GM18498 (cell line): ENCODE results near the gene RASGEF1B.

Source experiments
- ATAC-seq: cut with Tn5 transposase; IDR thresholded peaks from one replicate; pipeline ENCODE4 v1.9.1; 2021; ENCODE audit warnings: mild to moderate bottlenecking, moderate library complexity; ENCODE audit not compliant: unreplicated experiment

RASGEF1B gene

GRCh38 chr4:81471588-81472280 is at the start of gene RASGEF1B:
Gene RASGEF1B (minus strand): TSS chr4:81471907. CDS start chr4:81459508, 12,399 bp downstream.
- ATAC-seq, result peak; percentile 97

- no peak for ATAC-seq
Measured at GRCh38 chr4:81519856-81520255, 48.1 kb upstream of the RASGEF1B start.

- ATAC-seq, result no peak
Measured at GRCh38 chr4:81519427-81519773, 47.7 kb upstream of the RASGEF1B start.

GRCh38 chr4:81518762-81519426 is 47.2 kb upstream of the RASGEF1B start:
- ATAC-seq, result no peak

- ATAC-seq, result no peak
Measured at GRCh38 chr4:81516241-81516640, 44.5 kb upstream of the RASGEF1B start.

DNA sequence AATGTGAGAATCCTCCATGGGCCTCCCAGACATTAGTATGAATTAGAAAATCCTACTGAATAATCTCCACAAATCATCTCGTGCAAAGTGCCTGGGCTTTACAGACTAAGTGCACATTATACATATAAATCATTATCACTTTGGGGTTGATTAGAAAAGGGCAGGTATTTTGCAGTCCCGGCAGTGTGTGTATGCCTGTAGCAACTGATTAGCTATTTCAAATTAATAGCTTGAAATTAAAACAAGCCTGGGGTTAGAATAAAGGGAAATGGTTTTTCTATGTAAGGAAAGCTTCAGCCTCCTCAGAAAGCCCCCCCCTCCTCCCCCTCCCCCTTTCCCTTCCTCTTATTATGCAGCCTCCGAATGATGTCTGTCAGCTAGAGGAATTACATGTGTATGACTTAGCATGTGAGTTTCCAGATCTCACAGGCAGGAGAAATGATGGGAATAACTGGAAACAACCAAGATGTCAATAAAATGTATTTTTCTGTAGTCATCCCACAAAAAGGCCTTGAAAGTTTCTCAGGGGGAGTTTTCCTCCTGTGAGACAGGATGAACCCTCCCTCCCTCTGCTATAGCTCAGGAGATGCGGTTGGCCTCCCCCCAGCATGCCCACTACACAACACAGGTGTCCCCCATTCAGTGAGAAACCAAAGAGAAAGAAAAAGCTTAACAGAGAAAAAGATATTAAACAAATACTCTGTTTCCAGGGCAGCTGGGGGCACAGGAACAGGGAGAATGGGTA is 41.2 kb upstream of the RASGEF1B start:
- no peak for ATAC-seq

- ATAC-seq, result no peak
Measured at GRCh38 chr4:81512001-81512756, 40.5 kb upstream of the RASGEF1B start.

DNA sequence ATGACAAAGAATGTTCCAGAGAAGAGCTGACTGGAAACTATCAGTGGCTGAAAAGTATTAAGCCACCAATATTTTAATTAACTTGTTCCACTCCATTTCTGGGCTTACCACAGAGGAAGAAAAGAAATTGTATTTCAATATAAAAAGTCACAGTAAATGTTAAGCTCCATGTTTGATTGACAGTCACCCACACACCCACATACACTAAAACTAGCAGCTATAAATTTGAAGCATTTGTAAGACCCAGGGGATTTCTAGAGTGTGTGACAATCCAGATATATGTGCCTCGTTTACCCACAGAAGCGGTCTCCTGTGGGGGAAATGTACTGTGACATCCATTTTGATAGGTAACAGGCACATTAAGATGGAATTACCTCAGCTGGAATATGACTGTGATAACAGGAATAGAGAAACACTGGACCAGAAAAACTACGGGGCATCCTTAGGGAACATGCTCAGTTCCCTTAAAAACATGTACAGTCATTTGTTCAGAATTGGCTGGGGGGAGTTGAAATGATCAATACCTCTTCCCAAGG is 39.0 kb upstream of the RASGEF1B start:
- no peak for ATAC-seq

- no peak for ATAC-seq
Measured at GRCh38 chr4:81509822-81510221, 38.1 kb upstream of the RASGEF1B start.

DNA sequence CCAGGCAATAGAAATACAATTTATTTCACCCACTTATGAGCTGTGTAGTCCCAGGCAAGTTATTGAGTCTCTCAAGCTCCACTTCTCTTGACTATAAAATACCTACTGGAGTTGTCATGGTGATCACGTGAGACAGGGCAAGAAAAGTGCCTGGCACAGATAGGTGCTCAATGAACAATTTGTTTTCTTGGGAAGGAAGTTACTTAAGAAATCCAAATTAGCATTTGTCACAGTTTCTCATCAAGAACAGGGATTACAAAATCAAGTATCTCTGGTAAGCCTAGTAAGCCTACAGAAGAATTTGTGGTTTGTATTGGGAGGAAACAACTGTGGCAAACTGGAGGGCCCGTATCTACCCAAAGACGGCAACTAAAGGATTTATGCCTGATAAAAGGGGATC is 37.5 kb upstream of the RASGEF1B start:
- ATAC-seq, result no peak

GRCh38 chr4:81508411-81509185 is 36.9 kb upstream of the RASGEF1B start:
- ATAC-seq, result no peak

- no peak for ATAC-seq
Measured at GRCh38 chr4:81507530-81507929, 35.8 kb upstream of the RASGEF1B start.

GRCh38 chr4:81506731-81507130 is 35.0 kb upstream of the RASGEF1B start:
- peak; percentile 56 for ATAC-seq

- no peak for ATAC-seq
Measured at GRCh38 chr4:81505726-81506125, 34.0 kb upstream of the RASGEF1B start.

GRCh38 chr4:81505004-81505598 is 33.4 kb upstream of the RASGEF1B start:
- ATAC-seq, result peak; percentile 66

GRCh38 chr4:81504112-81505003 is 32.7 kb upstream of the RASGEF1B start:
- peak; percentile 6 for ATAC-seq

- ATAC-seq, result no peak
Measured at GRCh38 chr4:81503586-81503985, 31.9 kb upstream of the RASGEF1B start.

GRCh38 chr4:81502564-81502963 is 30.9 kb upstream of the RASGEF1B start:
- no peak for ATAC-seq

GRCh38 chr4:81499840-81500239 is 28.1 kb upstream of the RASGEF1B start:
- no peak for ATAC-seq
